ENCODE measurements around the gene RCAN1.

The RCAN1 gene

DNA sequence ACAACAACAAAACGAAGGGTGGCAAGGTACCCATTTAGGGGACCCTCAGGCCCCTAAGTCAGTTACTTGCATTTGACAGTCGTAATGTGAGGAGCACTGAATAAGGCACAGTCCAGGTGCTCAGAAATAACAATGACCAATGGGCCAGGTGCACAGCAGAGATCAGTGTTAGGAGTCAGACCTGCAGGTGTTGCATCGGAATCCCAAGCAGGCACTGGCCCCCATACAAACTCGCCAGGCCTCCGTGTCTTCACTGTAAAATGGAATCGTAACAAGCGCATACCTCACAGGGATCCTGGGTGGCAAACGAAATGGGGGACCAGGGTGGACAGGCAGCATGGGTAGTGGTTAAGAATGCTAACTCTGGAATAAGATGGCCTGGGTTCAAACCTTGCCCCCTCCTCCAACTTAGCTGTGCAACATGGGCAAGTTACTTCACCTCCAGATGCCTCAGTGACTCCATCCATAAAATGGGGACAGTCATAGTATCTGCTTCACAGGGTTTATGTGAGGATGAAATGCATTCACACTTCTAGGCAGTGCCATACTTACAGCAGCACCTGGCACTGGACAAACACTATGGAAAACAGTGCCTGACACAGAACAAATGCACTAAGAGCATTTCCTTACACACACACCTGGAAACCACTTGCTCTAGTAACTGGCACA is 20.2 kb downstream of the RCAN1 start:
- Histone ChIP-seq H3K36me3 (ENCODE audit: control insufficient read depth, low read length) (no peaks in the 10 kb centered on the region), H3K4me3 (ENCODE audit: low read length) (no peak overlapping the region), H3K9me3 (ENCODE audit: control insufficient read depth, insufficient read depth, low read length) (no peaks in the 10 kb centered on the region), H4K20me1 (ENCODE audit: control insufficient read depth, insufficient read depth, low read depth, low read length) (no peaks in the 10 kb centered on the region), H3K27me3 (ENCODE audit: control insufficient read depth, low read length) (peaks cover under 1% of the 10 kb centered on the region; the same call in 1 of the 2 replicates), H3K9me2 (replicated peaks; ENCODE audit: control insufficient read depth, low read length) (no peaks in the 10 kb centered on the region), H3F3A (ENCODE audit: control insufficient read depth, insufficient read depth) (no peaks in the 10 kb centered on the region), H3K27ac (ENCODE audit: low read depth, low read length) (no peak overlapping the region), H3K79me2 (ENCODE audit: control insufficient read depth, low read length) (no peaks in the 10 kb centered on the region), H3K4me1 (ENCODE audit: control insufficient read depth, low read length) (no peaks in the 10 kb centered on the region), H3K4me2 (ENCODE audit: low read length) (no peak overlapping the region)
- TF ChIP-seq EZH2phosphoT487 (IDR thresholded peaks at IDR 0.05; ENCODE audit: borderline replicate concordance, low read length) = no peak
- TF ChIP-seq, protein P1, sequence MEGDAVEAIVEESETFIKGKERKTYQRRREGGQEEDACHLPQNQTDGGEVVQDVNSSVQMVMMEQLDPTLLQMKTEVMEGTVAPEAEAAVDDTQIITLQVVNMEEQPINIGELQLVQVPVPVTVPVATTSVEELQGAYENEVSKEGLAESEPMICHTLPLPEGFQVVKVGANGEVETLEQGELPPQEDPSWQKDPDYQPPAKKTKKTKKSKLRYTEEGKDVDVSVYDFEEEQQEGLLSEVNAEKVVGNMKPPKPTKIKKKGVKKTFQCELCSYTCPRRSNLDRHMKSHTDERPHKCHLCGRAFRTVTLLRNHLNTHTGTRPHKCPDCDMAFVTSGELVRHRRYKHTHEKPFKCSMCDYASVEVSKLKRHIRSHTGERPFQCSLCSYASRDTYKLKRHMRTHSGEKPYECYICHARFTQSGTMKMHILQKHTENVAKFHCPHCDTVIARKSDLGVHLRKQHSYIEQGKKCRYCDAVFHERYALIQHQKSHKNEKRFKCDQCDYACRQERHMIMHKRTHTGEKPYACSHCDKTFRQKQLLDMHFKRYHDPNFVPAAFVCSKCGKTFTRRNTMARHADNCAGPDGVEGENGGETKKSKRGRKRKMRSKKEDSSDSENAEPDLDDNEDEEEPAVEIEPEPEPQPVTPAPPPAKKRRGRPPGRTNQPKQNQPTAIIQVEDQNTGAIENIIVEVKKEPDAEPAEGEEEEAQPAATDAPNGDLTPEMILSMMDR (IDR thresholded peaks at IDR 0.05; ENCODE audit: low read depth, low read length, poor library complexity, severe bottlenecking) = no peak

DNA sequence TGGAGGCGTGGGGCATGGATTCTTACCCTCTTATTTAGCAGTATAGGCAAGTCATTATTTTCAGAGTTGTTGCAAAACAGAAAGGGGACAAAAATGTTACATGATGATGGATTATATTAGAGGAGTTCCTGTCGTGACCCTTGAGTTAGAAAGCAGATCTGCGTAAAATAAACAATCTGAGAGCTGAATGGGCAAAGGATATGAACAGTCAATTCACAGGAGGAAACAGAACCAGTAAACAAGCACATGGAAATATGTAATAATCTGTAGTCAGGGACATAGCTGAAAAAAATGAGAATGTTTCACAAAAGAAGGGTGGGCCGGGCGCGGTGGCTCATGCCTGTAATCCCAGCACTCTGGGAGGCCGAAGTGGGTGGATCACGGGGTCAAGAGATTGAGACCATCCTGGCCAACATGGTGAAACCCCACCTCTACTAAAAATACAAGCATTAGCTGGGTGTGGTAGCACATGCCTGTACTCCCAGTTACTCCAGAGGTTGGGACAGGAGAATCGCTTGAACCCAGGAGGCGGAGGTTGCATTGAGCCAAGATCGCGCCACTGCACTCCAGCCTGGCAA is 20.9 kb downstream of the RCAN1 start:
- no peaks in the 10 kb centered on the region for H3K79me2 ChIP-seq (ENCODE audit: control insufficient read depth, low read length)
- H3K9me3 ChIP-seq (ENCODE audit: control insufficient read depth, insufficient read depth, low read length) = no peaks in the 10 kb centered on the region
- no peaks in the 10 kb centered on the region for H3K4me1 ChIP-seq (ENCODE audit: control insufficient read depth, low read length)
- H4K20me1 ChIP-seq (ENCODE audit: control insufficient read depth, insufficient read depth, low read depth, low read length) = no peaks in the 10 kb centered on the region
- H3K4me3 ChIP-seq (ENCODE audit: low read length) = no peak overlapping the region
- H3K4me2 ChIP-seq (ENCODE audit: low read length) = no peak overlapping the region
- H3K36me3 ChIP-seq (ENCODE audit: control insufficient read depth, low read length) = no peaks in the 10 kb centered on the region
- TF ChIP-seq, protein P1 (IDR thresholded peaks at IDR 0.05; ENCODE audit: low read depth, low read length, poor library complexity, severe bottlenecking) = no peak
- no peak for TF ChIP-seq EZH2phosphoT487 (IDR thresholded peaks at IDR 0.05; ENCODE audit: borderline replicate concordance, low read length)
- no peaks in the 10 kb centered on the region for H3K27me3 ChIP-seq (ENCODE audit: control insufficient read depth, low read length)
- H3F3A ChIP-seq (ENCODE audit: control insufficient read depth, insufficient read depth) = no peaks in the 10 kb centered on the region
- H3K9me2 ChIP-seq (replicated peaks; ENCODE audit: control insufficient read depth, low read length) = no peaks in the 10 kb centered on the region
- no peak overlapping the region for H3K27ac ChIP-seq (ENCODE audit: low read depth, low read length)

DNA sequence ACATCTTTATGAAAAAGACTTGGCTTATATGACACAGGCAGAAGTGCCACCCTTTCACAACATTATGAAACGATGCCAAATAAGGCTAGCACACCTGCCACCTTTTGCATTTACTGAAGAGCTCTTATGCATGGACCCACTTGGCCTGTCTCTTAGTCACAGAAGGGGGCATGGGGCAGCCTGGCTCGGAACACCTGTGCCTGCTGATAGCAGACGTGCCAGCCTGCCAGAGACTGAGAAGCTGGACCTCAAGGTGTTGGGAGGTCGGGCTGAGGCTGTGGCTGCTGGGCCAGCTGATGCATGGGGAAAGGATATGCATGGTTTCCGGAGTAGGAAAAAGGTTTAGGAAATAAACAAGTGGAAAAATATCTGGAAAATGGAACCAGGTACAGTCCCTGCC is 21.5 kb downstream of the RCAN1 start:
- no peak for TF ChIP-seq EZH2phosphoT487 (IDR thresholded peaks at IDR 0.05; ENCODE audit: borderline replicate concordance, low read length)
- TF ChIP-seq, protein P1 (IDR thresholded peaks at IDR 0.05; ENCODE audit: low read depth, low read length, poor library complexity, severe bottlenecking) = no peak
- H3F3A ChIP-seq (ENCODE audit: control insufficient read depth, insufficient read depth) = no peaks in the 10 kb centered on the region
- no peak overlapping the region for H3K4me2 ChIP-seq (ENCODE audit: low read length)
- no peaks in the 10 kb centered on the region for H3K79me2 ChIP-seq (ENCODE audit: control insufficient read depth, low read length)
- H3K9me2 ChIP-seq (replicated peaks; ENCODE audit: control insufficient read depth, low read length) = no peaks in the 10 kb centered on the region
- no peaks in the 10 kb centered on the region for H3K36me3 ChIP-seq (ENCODE audit: control insufficient read depth, low read length)
- no peak overlapping the region for H3K27ac ChIP-seq (ENCODE audit: low read depth, low read length)
- H3K27me3 ChIP-seq (ENCODE audit: control insufficient read depth, low read length) = no peaks in the 10 kb centered on the region
- H3K4me3 ChIP-seq (ENCODE audit: low read length) = no peak overlapping the region
- no peaks in the 10 kb centered on the region for H3K4me1 ChIP-seq (ENCODE audit: control insufficient read depth, low read length)
- H3K9me3 ChIP-seq (ENCODE audit: control insufficient read depth, insufficient read depth, low read length) = no peaks in the 10 kb centered on the region
- no peaks in the 10 kb centered on the region for H4K20me1 ChIP-seq (ENCODE audit: control insufficient read depth, insufficient read depth, low read depth, low read length)
